HL-60 (cell line): ENCODE data around the gene TMEM129.

Experiments used
- DNase-seq, 2 experiments: peaks; one replicate each; pipeline ENCODE4 v3.0.0-alpha.2; 2010 to 2020; ENCODE audit warnings: low read depth in 1 of 2, low spot score in 1 of 2
- H3K27ac ChIP-seq: fragments of 250-450 bp; sonication (Bioruptor Pico); replicated peaks from 2 replicates; pipeline ENCODE4 v1.5.1; 2020; ENCODE audit warnings: mild to moderate bottlenecking, moderate library complexity
- H3K27me3 ChIP-seq: fragments of 250-450 bp; sonication (Bioruptor Pico); 2 replicates; pipeline ENCODE4 v1.5.1; 2021; ENCODE audit warnings: mild to moderate bottlenecking, moderate library complexity; ENCODE audit not compliant: insufficient read depth, poor library complexity, severe bottlenecking
- H3K4me3 ChIP-seq: replicated peaks from 2 replicates; pipeline ENCODE4 v1.5.1; 2011; ENCODE audit warnings: mild to moderate bottlenecking, control low read depth, low read length; ENCODE audit not compliant: insufficient read depth
- CTCF ChIP-seq: IDR thresholded peaks from one replicate; pipeline ENCODE4 v1.5.1; 2011; ENCODE audit warnings: low read length, control low read depth, inconsistent platforms; ENCODE audit not compliant: insufficient read depth
- GABPA ChIP-seq: IDR thresholded peaks from 2 replicates; pipeline ENCODE4 v1.6.1; 2012; ENCODE audit warnings: low read depth
- POLR2AphosphoS5 ChIP-seq: IDR thresholded peaks from 2 replicates; pipeline ENCODE4 v1.6.1; 2012; ENCODE audit warnings: low read depth
- REST ChIP-seq: IDR thresholded peaks from 2 replicates; pipeline ENCODE4 v1.6.1; 2012; ENCODE audit warnings: low read depth; ENCODE audit not compliant: insufficient replicate concordance
- SPI1 ChIP-seq: IDR thresholded peaks from 2 replicates; pipeline ENCODE4 v1.6.1; 2012; ENCODE audit warnings: low read depth, mild to moderate bottlenecking, borderline replicate concordance

TMEM129 gene

GRCh38 chr4:1753294-1753696 lies 32.2 kb upstream of the TMEM129 start:
- no peak for TF ChIP-seq REST
- peak; percentile 56; the same call in 1 of the 2 replicates for TF ChIP-seq SPI1
- no peak for DNase-seq
- H3K4me3 ChIP-seq, result no peak overlapping the region
- H3K27me3 ChIP-seq, result no peaks in the 10 kb centered on the region
- H3K27ac ChIP-seq, result peak overlapping the region; percentile 78

- Histone ChIP-seq H3K27ac (peak overlapping the region; percentile 78), H3K27me3 (no peaks in the 10 kb centered on the region), H3K4me3 (no peak overlapping the region)
- peak; percentile 32 to 53 for DNase-seq
- TF ChIP-seq SPI1 (peak; percentile 67; the same call in 1 of the 2 replicates), CTCF (no peak)
These were observed 31.3 kb upstream of the TMEM129 start for GRCh38 chr4:1752284-1753041.

GRCh38 chr4:1751919-1752283 lies 30.8 kb upstream of the TMEM129 start:
- Histone ChIP-seq H3K27ac (no peak overlapping the region), H3K4me3 (no peak overlapping the region), H3K27me3 (no peaks in the 10 kb centered on the region)
- TF ChIP-seq SPI1 (no peak), GABPA (no peak), POLR2AphosphoS5 (no peak), REST (no peak), CTCF (no peak)
- DNase-seq, result no peak

- Histone ChIP-seq H3K27me3 (no peaks in the 10 kb centered on the region), H3K27ac (no peak overlapping the region), H3K4me3 (no peak overlapping the region)
- TF ChIP-seq CTCF (no peak), POLR2AphosphoS5 (no peak), GABPA (no peak), REST (no peak), SPI1 (no peak)
- DNase-seq, result no peak
These were observed 30.2 kb upstream of the TMEM129 start for GRCh38 chr4:1751155-1751918.
